ENCODE measurements around the gene RNF223. TPM values are rescaled to one million over a fixed set of nuclear protein-coding genes. Genes with fewer than 3 reads are reported as not detected.
"Not testable (repeated sequence)": the region's sequence is repeated elsewhere in the genome, so short reads cannot be mapped to it uniquely, and the experiment has no call there.

The RNF223 gene
- total and polyA plus RNA-seq, 4 donors, result 0.54 to 2.4 (median 1.4) TPM

- Histone ChIP-seq H3K27me3 (ENCODE audit: control insufficient read depth in 3 of 3, insufficient read depth in 3 of 3, low read length in 2 of 3) (no peaks in the 10 kb centered on the region), H3K36me3 (ENCODE audit: control insufficient read depth in 4 of 4, insufficient read depth in 4 of 4, low read length in 4 of 4) (no peaks in the 10 kb centered on the region), H3K9me3 (ENCODE audit: control insufficient read depth in 4 of 4, insufficient read depth in 3 of 4, low read length in 3 of 4) (peaks cover 0 to 4% (median under 1%) of the 10 kb centered on the region in 4 donors), H3K27ac (ENCODE audit: low read depth in 1 of 2, low read length in 1 of 2) (no peak overlapping the region), H3K4me1 (ENCODE audit: control insufficient read depth in 5 of 5, insufficient read depth in 5 of 5, low read length in 5 of 5) (no peaks in the 10 kb centered on the region), H3K4me3 (no peak overlapping the region), H3K9ac (ENCODE audit: insufficient read depth in 1 of 2, low read length in 2 of 2) (no peak overlapping the region)
- DNase-seq, result no peak
- 89 to 92% methylated on average over 4 of the region's 4 CpGs for WGBS, 2 donors
- TF ChIP-seq CTCF (IDR thresholded peaks at IDR 0.05; ENCODE audit: control extremely low read depth, extremely low read depth), result no peak
- ATAC-seq (ENCODE audit: insufficient read depth, low FRiP score), result no peak
These were observed 25.5 kb upstream of the RNF223 start for GRCh38 chr1:1099506-1100183.

GRCh38 chr1:1098681-1099421, 24.7 kb upstream of the RNF223 start:
- Histone ChIP-seq H3K27me3 (ENCODE audit: control insufficient read depth in 3 of 3, insufficient read depth in 3 of 3, low read length in 2 of 3) (no peaks in the 10 kb centered on the region), H3K36me3 (ENCODE audit: control insufficient read depth in 4 of 4, insufficient read depth in 4 of 4, low read length in 4 of 4) (no peaks in the 10 kb centered on the region), H3K9me3 (ENCODE audit: control insufficient read depth in 4 of 4, insufficient read depth in 3 of 4, low read length in 3 of 4) (peaks cover 0 to 4% (median under 1%) of the 10 kb centered on the region in 4 donors), H3K4me1 (ENCODE audit: control insufficient read depth in 5 of 5, insufficient read depth in 5 of 5, low read length in 5 of 5) (no peaks in the 10 kb centered on the region), H3K4me3 (no peak overlapping the region), H3K9ac (ENCODE audit: insufficient read depth in 1 of 2, low read length in 2 of 2) (no peak overlapping the region), H3K27ac (ENCODE audit: low read depth in 1 of 2, low read length in 1 of 2) (no peak overlapping the region)
- DNase-seq (no peak), ATAC-seq (ENCODE audit: insufficient read depth, low FRiP score) (no peak)
- no peak for TF ChIP-seq CTCF (IDR thresholded peaks at IDR 0.05; ENCODE audit: control extremely low read depth, extremely low read depth)
- 93 to 95% methylated on average over 18 of the region's 18 CpGs for WGBS, 2 donors

GRCh38 chr1:1096136-1096535, 22.0 kb upstream of the RNF223 start:
- not testable (repeated sequence) for H3K9ac ChIP-seq (ENCODE audit: insufficient read depth in 1 of 2, low read length in 2 of 2); H3K27me3 ChIP-seq (ENCODE audit: control insufficient read depth in 3 of 3, insufficient read depth in 3 of 3, low read length in 2 of 3); DNase-seq; ATAC-seq (ENCODE audit: insufficient read depth, low FRiP score); H3K36me3 ChIP-seq (ENCODE audit: control insufficient read depth in 4 of 4, insufficient read depth in 4 of 4, low read length in 4 of 4); H3K4me3 ChIP-seq; H3K4me1 ChIP-seq (ENCODE audit: control insufficient read depth in 5 of 5, insufficient read depth in 5 of 5, low read length in 5 of 5); H3K27ac ChIP-seq (ENCODE audit: low read depth in 1 of 2, low read length in 1 of 2); H3K9me3 ChIP-seq (ENCODE audit: control insufficient read depth in 4 of 4, insufficient read depth in 3 of 4, low read length in 3 of 4)
- WGBS, 2 donors, result 96 to 97% methylated on average over 5 of the region's 5 CpGs

- Histone ChIP-seq H3K4me1 (ENCODE audit: control insufficient read depth in 5 of 5, insufficient read depth in 5 of 5, low read length in 5 of 5) (no peaks in the 10 kb centered on the region), H3K27me3 (ENCODE audit: control insufficient read depth in 3 of 3, insufficient read depth in 3 of 3, low read length in 2 of 3) (no peaks in the 10 kb centered on the region), H3K9ac (ENCODE audit: insufficient read depth in 1 of 2, low read length in 2 of 2) (no peak overlapping the region), H3K27ac (ENCODE audit: low read depth in 1 of 2, low read length in 1 of 2) (no peak overlapping the region), H3K4me3 (no peak overlapping the region), H3K9me3 (ENCODE audit: control insufficient read depth in 4 of 4, insufficient read depth in 3 of 4, low read length in 3 of 4) (peaks cover 0 to 4% (median 0%) of the 10 kb centered on the region in 4 donors), H3K36me3 (ENCODE audit: control insufficient read depth in 4 of 4, insufficient read depth in 4 of 4, low read length in 4 of 4) (peaks cover 0 to 3% (median under 1%) of the 10 kb centered on the region in 4 donors)
- TF ChIP-seq CTCF (IDR thresholded peaks at IDR 0.05; ENCODE audit: control extremely low read depth, extremely low read depth), result no peak
- ATAC-seq (ENCODE audit: insufficient read depth, low FRiP score) (no peak), DNase-seq (no peak)
- WGBS, 2 donors, result 94% methylated on average over 7 of the region's 7 CpGs
These were observed 20.9 kb upstream of the RNF223 start for GRCh38 chr1:1094981-1095380.
